ENCODE data around the gene NDUFB10.
A peak's percentile ranks its signal among the peaks of the same experiment; 100 is the strongest.
"Not testable (repeated sequence)": the region's sequence is repeated elsewhere in the genome, so short reads cannot be mapped to it uniquely, and the experiment has no call there.

Gene NDUFB10

GRCh38 chr16:1946495-1947368 lies 12.6 kb upstream of the NDUFB10 start:
- no peak for DNase-seq (ENCODE audit: low read depth in 3 of 3)

GRCh38 chr16:1947369-1947670 lies 12.0 kb upstream of the NDUFB10 start:
- DNase-seq (ENCODE audit: low read depth in 3 of 3), result no peak

- DNase-seq (ENCODE audit: low read depth in 3 of 3), result no peak
Observed at GRCh38 chr16:1949507-1949906, 9.8 kb upstream of the NDUFB10 start.

- DNase-seq (ENCODE audit: low read depth in 3 of 3), result no peak
Observed at GRCh38 chr16:1950047-1950446, 9.3 kb upstream of the NDUFB10 start.

- DNase-seq (ENCODE audit: low read depth in 3 of 3), result no peak
Observed at GRCh38 chr16:1950559-1950958, 8.8 kb upstream of the NDUFB10 start.

- no peak for DNase-seq (ENCODE audit: low read depth in 3 of 3)
Observed at GRCh38 chr16:1953734-1954133, 5.6 kb upstream of the NDUFB10 start.

- DNase-seq (ENCODE audit: low read depth in 3 of 3), result not testable (repeated sequence)
Observed at GRCh38 chr16:1957434-1958142, 1.8 kb upstream of the NDUFB10 start.

GRCh38 chr16:1958143-1958491 lies 1.2 kb upstream of the NDUFB10 start:
- not testable (repeated sequence) for DNase-seq (ENCODE audit: low read depth in 3 of 3)

- DNase-seq (ENCODE audit: low read depth in 3 of 3), result no peak
Observed at GRCh38 chr16:1958715-1959268, 546 bp upstream of the NDUFB10 start.

- no peak for DNase-seq (ENCODE audit: low read depth in 3 of 3)
Observed at GRCh38 chr16:1960665-1961630, 1.6 kb downstream of the NDUFB10 start.

GRCh38 chr16:1961651-1962067 lies 2.3 kb downstream of the NDUFB10 start:
- no peak for DNase-seq (ENCODE audit: low read depth in 3 of 3)

GRCh38 chr16:1962161-1963153 lies 3.1 kb downstream of the NDUFB10 start:
- DNase-seq (ENCODE audit: low read depth in 3 of 3), result not testable (repeated sequence)

- DNase-seq (ENCODE audit: low read depth in 3 of 3), result no peak
Observed at GRCh38 chr16:1963806-1964505, 4.6 kb downstream of the NDUFB10 start.

GRCh38 chr16:1964506-1965395 lies 5.4 kb downstream of the NDUFB10 start, which contains the start of gene RPS2:
TSS of gene RPS2 (minus strand) at chr16:1964826. CDS start at chr16:1964625, 201 bp downstream.
- peak; percentile 94 to 99 (median 95) for DNase-seq (ENCODE audit: low read depth in 3 of 3)

- DNase-seq (ENCODE audit: low read depth in 3 of 3), result no peak
Observed at GRCh38 chr16:1965396-1966001, 6.2 kb downstream of the NDUFB10 start.

- no peak for DNase-seq (ENCODE audit: low read depth in 3 of 3)
Observed at GRCh38 chr16:1966460-1966859, 7.1 kb downstream of the NDUFB10 start, which contains the start of gene RNF151. TSS of gene RNF151 (plus strand) at chr16:1966856. CDS start at chr16:1966882, 26 bp downstream.

- no peak for DNase-seq (ENCODE audit: low read depth in 3 of 3)
Observed at GRCh38 chr16:1968146-1968953, 9.0 kb downstream of the NDUFB10 start.
